Vagina (tissue), 2 donors: ENCODE results near the gene PYGL. TPM values are rescaled to one million over a fixed set of nuclear protein-coding genes. Genes with fewer than 3 reads are reported as not detected.
A peak's percentile ranks its signal among the peaks of the same experiment; 100 is the strongest.
"Not testable (repeated sequence)": the region's sequence is repeated elsewhere in the genome, so short reads cannot be mapped to it uniquely, and the experiment has no call there.

Experiments used
- DNase-seq, 2 donors: peaks; one replicate each; pipeline ENCODE4 v3.0.0-alpha.2; 2017; ENCODE audit errors: extremely low spot score in 2 of 2
- H3K27ac ChIP-seq: fragments of 200-600 bp; sonication (generic); one replicate; pipeline ENCODE4 v1.5.1; 2019
- H3K27me3 ChIP-seq: fragments of 200-600 bp; sonication (generic); one replicate; pipeline ENCODE4 v1.5.1; 2019
- H3K36me3 ChIP-seq, 2 donors: fragments of 200-600 bp; sonication (generic); one replicate each; pipeline ENCODE4 v1.5.1; 2017 to 2019
- H3K4me1 ChIP-seq: fragments of 200-600 bp; sonication (generic); one replicate; pipeline ENCODE4 v1.5.1; 2019
- H3K4me3 ChIP-seq, 2 donors: fragments of 200-600 bp; sonication (generic); 1 replicate in 1 of 2; 2 replicates in 1 of 2; pipeline ENCODE4 v1.5.1; 2016 to 2019
- H3K9me3 ChIP-seq: fragments of 200-600 bp; sonication (generic); one replicate; pipeline ENCODE4 v1.5.1; 2019
- POLR2A ChIP-seq, 2 donors: fragments of 450-650 bp; IDR thresholded peaks; one replicate each; pipeline ENCODE4 v1.6.1; 2017; ENCODE audit warnings: antibody characterized with exemption in 2 of 2, mild to moderate bottlenecking in 2 of 2, moderate library complexity in 2 of 2
- POLR2AphosphoS5 ChIP-seq, 2 donors: sonication (generic); formaldehyde crosslinking; IDR thresholded peaks; one replicate each; pipeline ENCODE4 v1.9.0; 2017; ENCODE audit warnings: antibody characterized with exemption in 2 of 2, mild to moderate bottlenecking in 2 of 2, low read depth in 1 of 2; ENCODE audit not compliant: insufficient read depth in 1 of 2
- intact Hi-C: fragments of 100-400 bp; cut with DNase I; formaldehyde crosslinking; loops from one replicate; pipeline ENCODE4 v1.15.1; 2023
- total RNA-seq: library from RNA; depleted of rRNA; stranded (reverse); fragments of >200 nt; gene quantifications from one replicate; pipeline ENCODE4 v1.2.3, GENCODE V29; 2016
- TF ChIP-seq, protein P1 (sequence below), 3 experiments: fragments of 450-650 bp in 2 of 3; fragments of 200-600 bp in 1 of 3; sonication (generic) in 1 of 3; IDR thresholded peaks; one replicate each; pipeline ENCODE4 v1.5.1; 2017 to 2019; ENCODE audit warnings: antibody characterized with exemption in 3 of 3, mild to moderate bottlenecking in 2 of 3, moderate library complexity in 2 of 3

PYGL gene
- total RNA-seq, 1 donor from 2014 or later: 84.0 TPM

DNA sequence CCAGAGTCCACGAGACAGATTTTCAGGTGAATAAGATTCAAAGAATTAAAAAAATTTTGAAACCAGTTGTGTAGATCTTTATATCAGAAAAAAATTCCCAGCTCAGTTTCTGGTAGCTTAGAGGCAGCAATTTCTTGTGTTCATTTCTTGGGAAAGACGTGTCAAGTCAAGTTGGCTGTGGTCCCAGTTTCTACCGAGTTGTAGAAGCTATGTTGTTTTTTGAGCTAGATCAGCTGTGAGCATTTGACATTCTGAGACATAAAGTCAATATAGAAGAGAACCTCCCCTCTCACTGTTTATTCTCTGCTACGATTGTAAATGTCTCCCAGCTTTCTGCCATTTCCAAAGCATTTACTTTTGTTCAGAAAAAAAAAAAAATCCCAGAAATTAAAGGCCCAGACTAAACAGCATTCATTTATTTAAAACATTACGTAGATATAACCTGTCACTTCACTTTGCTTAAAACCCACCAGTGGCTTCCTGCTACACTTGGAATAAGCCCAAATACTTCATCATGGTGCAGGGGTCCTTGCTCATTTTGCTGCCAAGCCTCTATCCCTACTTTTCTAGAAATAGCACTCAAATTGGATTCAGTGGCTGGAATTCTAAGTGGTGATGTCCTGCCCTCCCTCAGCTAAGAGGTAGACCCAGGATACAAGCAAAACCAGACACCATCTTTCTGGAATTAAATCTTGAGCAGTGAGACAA lies 20.6 kb upstream of the PYGL start:
- peak overlapping the region; percentile 56 for H3K27ac ChIP-seq
- H3K4me1 ChIP-seq: peaks cover 22% of the 10 kb centered on the region
- H3K27me3 ChIP-seq: no peaks in the 10 kb centered on the region
- H3K9me3 ChIP-seq: no peaks in the 10 kb centered on the region
- intact Hi-C loops: no loop called here
- H3K36me3 ChIP-seq: no peaks in the 10 kb centered on the region
- no peak for DNase-seq
- TF ChIP-seq POLR2AphosphoS5 (IDR thresholded peaks at IDR 0.05; ENCODE audit: insufficient read depth in 1 of 2, low read depth in 1 of 2) (peak in 1 of 2 donors; percentile 42), POLR2A (IDR thresholded peaks at IDR 0.05) (no peak)
- no peak overlapping the region for H3K4me3 ChIP-seq

DNA sequence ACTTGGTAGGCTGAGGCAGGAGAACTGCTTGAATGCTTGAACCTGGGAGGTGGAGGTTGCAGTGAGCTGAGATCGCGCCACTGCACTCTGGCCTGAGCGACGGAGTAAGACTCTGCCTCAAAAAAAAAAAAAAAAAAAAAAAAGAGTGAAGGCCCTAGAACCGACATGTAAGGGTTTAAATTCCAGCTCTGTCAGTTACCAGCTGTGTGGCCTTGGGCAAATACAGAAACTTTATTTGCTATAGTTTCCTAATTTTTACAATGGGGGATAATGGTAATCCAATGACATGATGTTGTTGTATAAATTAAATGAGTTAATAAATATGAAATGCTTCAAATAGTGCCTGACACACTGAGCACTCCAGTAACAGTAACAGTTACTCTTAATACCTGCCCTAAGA lies 19.6 kb upstream of the PYGL start:
- H3K4me3 ChIP-seq: no peak overlapping the region
- intact Hi-C loops: no loop called here
- no peaks in the 10 kb centered on the region for H3K36me3 ChIP-seq
- no peak for DNase-seq
- no peak overlapping the region for H3K27ac ChIP-seq
- peaks cover 22% of the 10 kb centered on the region for H3K4me1 ChIP-seq
- H3K27me3 ChIP-seq: no peaks in the 10 kb centered on the region
- H3K9me3 ChIP-seq: no peaks in the 10 kb centered on the region
- no peak for TF ChIP-seq POLR2AphosphoS5 (IDR thresholded peaks at IDR 0.05; ENCODE audit: insufficient read depth in 1 of 2, low read depth in 1 of 2)
- no peak for TF ChIP-seq POLR2A (IDR thresholded peaks at IDR 0.05)
- TF ChIP-seq, protein P1, sequence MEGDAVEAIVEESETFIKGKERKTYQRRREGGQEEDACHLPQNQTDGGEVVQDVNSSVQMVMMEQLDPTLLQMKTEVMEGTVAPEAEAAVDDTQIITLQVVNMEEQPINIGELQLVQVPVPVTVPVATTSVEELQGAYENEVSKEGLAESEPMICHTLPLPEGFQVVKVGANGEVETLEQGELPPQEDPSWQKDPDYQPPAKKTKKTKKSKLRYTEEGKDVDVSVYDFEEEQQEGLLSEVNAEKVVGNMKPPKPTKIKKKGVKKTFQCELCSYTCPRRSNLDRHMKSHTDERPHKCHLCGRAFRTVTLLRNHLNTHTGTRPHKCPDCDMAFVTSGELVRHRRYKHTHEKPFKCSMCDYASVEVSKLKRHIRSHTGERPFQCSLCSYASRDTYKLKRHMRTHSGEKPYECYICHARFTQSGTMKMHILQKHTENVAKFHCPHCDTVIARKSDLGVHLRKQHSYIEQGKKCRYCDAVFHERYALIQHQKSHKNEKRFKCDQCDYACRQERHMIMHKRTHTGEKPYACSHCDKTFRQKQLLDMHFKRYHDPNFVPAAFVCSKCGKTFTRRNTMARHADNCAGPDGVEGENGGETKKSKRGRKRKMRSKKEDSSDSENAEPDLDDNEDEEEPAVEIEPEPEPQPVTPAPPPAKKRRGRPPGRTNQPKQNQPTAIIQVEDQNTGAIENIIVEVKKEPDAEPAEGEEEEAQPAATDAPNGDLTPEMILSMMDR (IDR thresholded peaks at IDR 0.05): no peak

DNA sequence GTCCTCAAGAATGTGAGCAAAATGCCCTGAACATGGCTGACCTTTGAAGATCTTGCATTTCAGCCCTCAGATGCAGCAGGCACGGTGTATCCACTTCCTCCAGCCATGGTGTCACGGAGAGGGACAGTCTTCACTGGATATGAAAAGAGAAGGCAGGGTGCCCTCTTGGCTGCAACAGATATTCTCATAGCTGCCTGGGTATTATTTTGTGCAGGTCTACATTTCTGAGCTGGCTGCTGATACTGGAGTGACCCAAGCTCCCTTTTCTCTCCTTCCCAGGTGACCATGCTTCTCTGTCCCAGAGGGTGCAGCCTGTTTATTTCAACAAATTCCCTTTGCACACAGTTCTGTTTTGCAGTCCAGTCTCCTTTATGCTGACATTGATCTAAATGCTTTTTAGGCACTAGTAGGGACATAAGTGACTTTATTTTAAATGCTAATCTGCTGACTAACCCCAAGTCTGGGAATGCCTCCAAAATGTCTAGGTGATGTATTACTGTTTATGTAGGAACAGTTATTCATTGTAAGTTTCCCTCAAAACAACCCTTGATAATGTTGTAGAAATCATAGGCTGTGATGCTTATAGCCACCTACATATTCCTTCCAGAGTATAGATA lies 17.4 kb upstream of the PYGL start:
- peaks cover 22% of the 10 kb centered on the region for H3K4me1 ChIP-seq
- H3K4me3 ChIP-seq: no peak overlapping the region
- H3K36me3 ChIP-seq: no peaks in the 10 kb centered on the region
- H3K27me3 ChIP-seq: no peaks in the 10 kb centered on the region
- no peak for DNase-seq
- H3K9me3 ChIP-seq: no peaks in the 10 kb centered on the region
- TF ChIP-seq, protein P1 (IDR thresholded peaks at IDR 0.05): no peak
- TF ChIP-seq POLR2AphosphoS5 (IDR thresholded peaks at IDR 0.05; ENCODE audit: insufficient read depth in 1 of 2, low read depth in 1 of 2) (peak in 1 of 2 donors; percentile 34), POLR2A (IDR thresholded peaks at IDR 0.05) (no peak)
- peak overlapping the region; percentile 30 for H3K27ac ChIP-seq
- intact Hi-C loops: no loop called here

DNA sequence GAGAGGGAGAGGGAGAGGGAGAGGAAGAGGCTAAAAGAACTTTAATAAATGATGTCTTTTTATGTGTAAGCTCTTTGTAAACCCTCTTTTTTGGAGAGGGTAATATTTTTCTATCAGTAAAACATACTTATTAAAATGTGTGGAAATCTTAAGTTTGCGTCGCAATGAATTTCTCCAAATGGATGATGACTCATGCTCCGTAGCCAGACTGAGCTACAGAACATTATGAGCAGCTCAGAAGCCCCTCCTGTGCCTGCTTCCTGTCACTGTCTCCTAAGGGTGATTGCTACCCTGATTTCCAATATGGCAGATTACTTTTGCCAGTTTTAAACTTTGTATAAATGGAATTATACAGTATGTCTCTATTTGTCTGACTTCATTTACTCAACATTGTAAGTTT lies 13.0 kb upstream of the PYGL start:
- peak in 1 of 2 donors; percentile 49 for DNase-seq
- no peaks in the 10 kb centered on the region for H3K9me3 ChIP-seq
- intact Hi-C loops: no loop called here
- H3K27ac ChIP-seq: no peak overlapping the region
- no peaks in the 10 kb centered on the region for H3K36me3 ChIP-seq
- H3K4me1 ChIP-seq: peaks cover 21% of the 10 kb centered on the region
- H3K27me3 ChIP-seq: no peaks in the 10 kb centered on the region
- TF ChIP-seq, protein P1 (IDR thresholded peaks at IDR 0.05): no peak
- TF ChIP-seq POLR2AphosphoS5 (IDR thresholded peaks at IDR 0.05; ENCODE audit: insufficient read depth in 1 of 2, low read depth in 1 of 2) (no peak), POLR2A (IDR thresholded peaks at IDR 0.05) (no peak)
- no peak overlapping the region for H3K4me3 ChIP-seq

DNA sequence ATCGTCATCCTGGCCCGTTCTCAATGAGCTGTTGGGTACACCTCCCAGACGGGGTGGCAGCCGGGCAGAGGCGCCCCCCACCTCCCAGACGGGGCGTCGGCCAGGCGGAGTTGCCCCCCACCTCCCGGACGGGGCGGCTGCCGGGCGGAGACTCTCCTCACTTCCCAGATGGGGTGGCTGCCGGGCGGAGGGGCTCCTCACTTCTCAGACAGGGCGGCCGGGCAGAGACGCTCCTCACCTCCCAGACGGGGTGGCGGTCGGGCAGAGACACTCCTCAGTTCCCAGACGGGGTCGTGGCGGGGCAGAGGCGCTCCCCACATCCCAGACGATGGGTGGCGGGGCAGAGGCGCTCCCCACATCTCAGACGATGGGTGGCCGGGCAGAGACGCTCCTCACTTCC lies 12.1 kb upstream of the PYGL start:
- H3K4me1 ChIP-seq: peaks cover 12% of the 10 kb centered on the region
- H3K4me3 ChIP-seq, H3K9me3 ChIP-seq, H3K27ac ChIP-seq, H3K27me3 ChIP-seq, H3K36me3 ChIP-seq, intact Hi-C loops, DNase-seq: not testable (repeated sequence)
